HG03135 (cell line): Measurements from ENCODE around the gene PAN2.
A peak's percentile ranks its signal among the peaks of the same experiment; 100 is the strongest.
"Not testable (repeated sequence)": the region's sequence is repeated elsewhere in the genome, so short reads cannot be mapped to it uniquely, and the experiment has no call there.

Source experiments
- ATAC-seq: cut with Tn5 transposase; IDR thresholded peaks from one replicate; pipeline ENCODE4 v1.9.1; 2021; ENCODE audit warnings: mild to moderate bottlenecking, moderate library complexity; ENCODE audit not compliant: unreplicated experiment

PAN2 gene

GRCh38 chr12:56308714-56309113 lies 25.1 kb downstream of the PAN2 start:
- no peak for ATAC-seq

- ATAC-seq = no peak
Measured at GRCh38 chr12:56307221-56307965, 26.4 kb downstream of the PAN2 start.

- no peak for ATAC-seq
Measured at GRCh38 chr12:56304872-56305590, 28.8 kb downstream of the PAN2 start.

GRCh38 chr12:56304276-56304675 lies 29.5 kb downstream of the PAN2 start:
- no peak for ATAC-seq

GRCh38 chr12:56300644-56301464 lies 32.9 kb downstream of the PAN2 start:
- ATAC-seq = no peak

- ATAC-seq = peak; percentile 95
Measured at GRCh38 chr12:56299853-56300643, 33.8 kb downstream of the PAN2 start, which contains the start of gene CS. CS (minus strand) TSS chr12:56300330; CDS start chr12:56300201, 129 bp downstream.

GRCh38 chr12:56299308-56299852 lies 34.4 kb downstream of the PAN2 start:
- ATAC-seq = peak; percentile 5

- ATAC-seq = no peak
Measured at GRCh38 chr12:56298828-56299227, 35.0 kb downstream of the PAN2 start.

GRCh38 chr12:56297400-56297799 lies 36.4 kb downstream of the PAN2 start:
- ATAC-seq = no peak

GRCh38 chr12:56296295-56296694 lies 37.5 kb downstream of the PAN2 start:
- ATAC-seq = no peak

- ATAC-seq = no peak
Measured at GRCh38 chr12:56293795-56294194, 40.0 kb downstream of the PAN2 start.

GRCh38 chr12:56288705-56289387 lies 45.0 kb downstream of the PAN2 start:
- no peak for ATAC-seq

GRCh38 chr12:56286044-56286830 lies 47.6 kb downstream of the PAN2 start:
- no peak for ATAC-seq

GRCh38 chr12:56284263-56284662 lies 49.5 kb downstream of the PAN2 start:
- not testable (repeated sequence) for ATAC-seq

- ATAC-seq = no peak
Measured at GRCh38 chr12:56282579-56282978, 51.2 kb downstream of the PAN2 start.

- no peak for ATAC-seq
Measured at GRCh38 chr12:56282030-56282429, 51.8 kb downstream of the PAN2 start.

- no peak for ATAC-seq
Measured at GRCh38 chr12:56280849-56281248, 53.0 kb downstream of the PAN2 start.

GRCh38 chr12:56278905-56279304 lies 54.9 kb downstream of the PAN2 start:
- no peak for ATAC-seq

- ATAC-seq = no peak
Measured at GRCh38 chr12:56274299-56274698, 59.5 kb downstream of the PAN2 start.
